NCI-H187 (cell line): ENCODE measurements around the gene PRSS1.

Experiments
- DNase-seq, 2 experiments: peaks; one replicate each; lab custom pipeline; 2025; lab: John Stamatoyannopoulos, UW

PRSS1 gene

DNA sequence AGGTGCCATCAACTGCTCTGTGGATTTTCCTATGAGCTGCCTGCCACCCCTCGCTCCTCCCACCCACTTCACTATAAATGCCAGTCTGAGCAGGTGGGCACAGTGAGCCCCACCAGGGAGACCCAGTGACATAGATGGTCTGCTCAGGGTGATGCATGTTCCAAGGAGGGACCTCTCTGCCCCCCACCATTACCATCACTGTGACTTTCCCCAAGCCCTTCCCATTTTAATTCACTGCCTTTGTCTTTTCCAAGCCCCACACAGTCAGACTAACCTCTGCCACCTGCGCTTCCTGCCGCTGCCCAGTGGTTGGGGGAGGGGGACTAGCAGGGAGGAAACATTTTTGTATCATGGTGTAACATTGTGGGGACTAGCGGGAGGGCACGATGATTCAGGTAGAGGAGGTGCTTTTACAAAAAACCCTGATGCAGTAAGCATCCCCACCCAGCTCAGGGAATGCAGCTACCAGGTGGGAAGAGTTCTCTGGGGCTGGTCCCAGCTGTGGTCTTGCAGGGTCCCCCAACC, 46.1 kb downstream of the PRSS1 start:
- no peak for DNase-seq

DNA sequence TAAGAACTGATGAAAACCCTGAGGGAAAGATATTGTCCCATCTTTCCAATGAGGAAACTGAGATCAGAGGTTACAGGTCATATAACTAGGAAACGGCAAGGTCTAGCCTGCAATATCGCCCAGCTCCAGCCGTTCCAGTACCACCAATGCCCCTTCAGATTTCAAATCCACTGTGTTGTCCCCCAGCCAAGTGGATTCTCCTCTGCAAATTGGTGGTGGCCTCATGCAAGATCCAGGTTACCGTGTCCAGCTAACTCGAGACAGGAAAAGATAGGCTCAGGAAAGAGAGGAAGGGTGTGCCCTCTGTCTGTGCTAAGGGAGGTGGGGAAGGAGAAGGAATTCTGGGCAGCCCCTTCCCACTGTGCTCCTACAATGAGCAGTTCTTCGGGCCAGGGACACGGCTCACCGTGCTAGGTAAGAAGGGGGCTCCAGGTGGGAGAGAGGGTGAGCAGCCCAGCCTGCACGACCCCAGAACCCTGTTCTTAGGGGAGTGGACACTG, 46.8 kb downstream of the PRSS1 start:
- DNase-seq, result no peak

DNA sequence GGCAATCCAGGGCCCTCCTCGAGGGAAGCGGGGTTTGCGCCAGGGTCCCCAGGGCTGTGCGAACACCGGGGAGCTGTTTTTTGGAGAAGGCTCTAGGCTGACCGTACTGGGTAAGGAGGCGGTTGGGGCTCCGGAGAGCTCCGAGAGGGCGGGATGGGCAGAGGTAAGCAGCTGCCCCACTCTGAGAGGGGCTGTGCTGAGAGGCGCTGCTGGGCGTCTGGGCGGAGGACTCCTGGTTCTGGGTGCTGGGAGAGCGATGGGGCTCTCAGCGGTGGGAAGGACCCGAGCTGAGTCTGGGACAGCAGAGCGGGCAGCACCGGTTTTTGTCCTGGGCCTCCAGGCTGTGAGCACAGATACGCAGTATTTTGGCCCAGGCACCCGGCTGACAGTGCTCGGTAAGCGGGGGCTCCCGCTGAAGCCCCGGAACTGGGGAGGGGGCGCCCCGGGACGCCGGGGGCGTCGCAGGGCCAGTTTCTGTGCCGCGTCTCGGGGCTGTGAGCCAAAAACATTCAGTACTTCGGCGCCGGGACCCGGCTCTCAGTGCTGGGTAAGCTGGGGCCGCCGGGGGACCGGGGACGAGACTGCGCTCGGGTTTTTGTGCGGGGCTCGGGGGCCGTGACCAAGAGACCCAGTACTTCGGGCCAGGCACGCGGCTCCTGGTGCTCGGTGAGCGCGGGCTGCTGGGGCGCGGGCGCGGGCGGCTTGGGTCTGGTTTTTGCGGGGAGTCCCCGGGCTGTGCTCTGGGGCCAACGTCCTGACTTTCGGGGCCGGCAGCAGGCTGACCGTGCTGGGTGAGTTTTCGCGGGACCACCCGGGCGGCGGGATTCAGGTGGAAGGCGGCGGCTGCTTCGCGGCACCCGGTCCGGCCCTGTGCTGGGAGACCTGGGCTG, 47.5 kb downstream of the PRSS1 start:
- no peak for DNase-seq

DNA sequence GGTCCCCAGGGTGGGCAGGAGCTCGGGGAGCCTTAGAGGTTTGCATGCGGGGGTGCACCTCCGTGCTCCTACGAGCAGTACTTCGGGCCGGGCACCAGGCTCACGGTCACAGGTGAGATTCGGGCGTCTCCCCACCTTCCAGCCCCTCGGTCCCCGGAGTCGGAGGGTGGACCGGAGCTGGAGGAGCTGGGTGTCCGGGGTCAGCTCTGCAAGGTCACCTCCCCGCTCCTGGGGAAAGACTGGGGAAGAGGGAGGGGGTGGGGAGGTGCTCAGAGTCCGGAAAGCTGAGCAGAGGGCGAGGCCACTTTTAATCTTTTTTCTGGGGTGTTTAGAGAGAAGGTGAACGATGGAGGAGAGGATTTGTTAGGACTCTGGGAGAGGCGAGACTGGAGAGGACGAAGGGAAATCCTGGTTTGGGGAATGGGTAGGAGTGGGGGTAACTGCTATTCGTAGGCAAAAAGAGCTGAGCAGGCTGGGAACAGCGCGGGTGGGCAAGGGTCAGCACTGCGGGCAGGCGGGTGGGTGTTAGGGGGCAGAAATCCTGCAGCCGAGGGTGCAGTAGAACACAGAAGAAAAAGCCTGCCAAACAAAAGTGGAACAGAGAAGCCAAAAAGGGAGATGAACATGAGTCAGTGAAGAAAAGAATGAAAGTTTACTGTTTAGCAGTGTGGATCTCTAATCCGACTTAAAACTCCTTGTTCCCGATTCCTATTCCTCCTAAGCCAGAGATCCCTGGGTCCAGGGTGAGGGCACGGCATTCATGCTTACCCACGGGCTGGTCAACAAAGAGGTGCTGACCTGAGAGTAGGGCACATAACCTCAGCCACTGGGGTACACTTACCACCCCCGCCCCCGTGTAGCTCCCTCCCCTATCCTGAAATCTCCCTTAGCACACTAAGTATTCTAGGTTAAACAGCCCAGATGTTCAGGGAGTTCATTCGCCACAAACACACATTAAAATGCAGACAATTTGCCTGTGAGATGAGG, 48.4 kb downstream of the PRSS1 start:
- no peak for DNase-seq

DNA sequence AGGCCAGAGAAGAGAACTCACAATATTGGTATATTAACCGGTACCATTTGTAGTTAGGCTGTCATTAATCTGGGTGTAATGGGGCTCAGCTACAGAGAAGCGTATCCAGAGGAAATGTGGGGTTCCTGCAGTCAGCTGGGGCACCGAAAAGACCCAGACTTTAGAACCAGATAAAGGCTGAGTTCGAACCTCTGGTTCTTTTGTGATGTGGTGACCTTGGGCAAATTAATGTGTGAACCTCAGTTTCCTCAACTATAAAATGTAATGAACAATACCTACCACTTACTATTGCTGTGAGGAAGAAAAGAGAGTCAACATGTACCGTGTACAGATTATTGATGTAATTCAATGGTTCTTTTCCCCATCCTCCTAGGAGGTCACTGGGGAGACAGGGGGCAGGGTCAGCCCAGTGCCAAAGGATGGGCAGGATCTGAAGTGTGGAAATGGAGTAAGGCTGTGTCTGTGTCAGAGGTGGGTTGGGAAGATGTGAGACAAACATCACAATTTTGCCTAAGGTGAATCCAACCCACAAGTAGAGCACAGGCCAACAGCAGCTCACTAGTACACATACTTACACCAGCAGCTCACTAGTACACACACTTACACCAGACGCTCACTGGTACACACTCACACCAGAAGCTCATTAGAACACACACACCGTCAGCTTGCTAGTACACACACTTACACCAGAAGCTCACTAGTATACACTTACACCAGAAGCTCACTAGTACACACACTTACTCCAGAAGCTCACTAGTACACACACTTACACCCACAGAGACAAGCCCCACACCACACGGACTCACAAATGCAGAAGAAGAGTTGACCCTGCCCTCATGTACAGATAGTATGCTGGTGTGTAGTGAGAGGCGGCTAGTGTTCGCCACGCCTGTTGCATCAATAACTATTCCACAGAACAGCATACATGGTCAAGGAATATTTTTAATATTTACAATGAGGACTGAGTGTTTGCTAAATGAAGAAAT, 49.5 kb downstream of the PRSS1 start:
- DNase-seq, result no peak

DNA sequence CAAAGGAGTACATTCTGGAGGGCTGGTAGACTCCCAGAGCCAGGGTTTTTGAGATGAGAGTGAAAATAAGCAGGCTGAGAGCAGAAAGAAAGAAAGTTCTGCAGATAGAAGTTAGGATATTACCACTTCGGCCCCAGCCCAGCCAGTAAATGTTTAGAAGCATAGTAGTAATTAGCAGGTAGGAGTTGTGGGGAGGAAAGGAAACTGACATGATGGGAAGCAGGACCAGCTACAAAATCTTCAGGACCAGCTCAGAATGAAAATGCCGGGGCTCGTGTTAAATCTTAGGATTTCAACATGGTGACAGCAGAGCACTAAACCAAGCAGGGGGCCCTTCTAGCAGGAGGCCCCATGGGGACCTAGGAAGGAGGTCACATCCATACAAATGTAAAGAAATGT, 50.2 kb downstream of the PRSS1 start:
- DNase-seq, result no peak

DNA sequence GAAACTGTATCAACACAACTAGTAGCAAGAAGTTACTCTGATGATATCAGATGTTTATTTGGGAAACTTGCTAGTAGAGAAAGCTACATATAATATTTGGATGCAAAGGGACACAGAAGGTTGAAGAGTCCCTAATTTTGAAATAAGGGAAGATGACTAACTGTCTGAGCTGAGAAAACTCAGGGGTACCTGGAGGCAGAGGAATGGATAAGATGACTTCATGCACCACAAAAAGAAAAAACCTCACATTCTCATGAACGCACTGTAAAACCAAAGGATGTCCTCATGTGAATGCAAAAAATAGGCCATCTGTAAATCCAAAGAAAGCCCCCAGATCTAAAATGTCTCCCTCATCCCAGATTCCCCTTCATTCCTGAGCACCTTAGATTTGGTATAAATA, 50.8 kb downstream of the PRSS1 start:
- DNase-seq, result no peak

DNA sequence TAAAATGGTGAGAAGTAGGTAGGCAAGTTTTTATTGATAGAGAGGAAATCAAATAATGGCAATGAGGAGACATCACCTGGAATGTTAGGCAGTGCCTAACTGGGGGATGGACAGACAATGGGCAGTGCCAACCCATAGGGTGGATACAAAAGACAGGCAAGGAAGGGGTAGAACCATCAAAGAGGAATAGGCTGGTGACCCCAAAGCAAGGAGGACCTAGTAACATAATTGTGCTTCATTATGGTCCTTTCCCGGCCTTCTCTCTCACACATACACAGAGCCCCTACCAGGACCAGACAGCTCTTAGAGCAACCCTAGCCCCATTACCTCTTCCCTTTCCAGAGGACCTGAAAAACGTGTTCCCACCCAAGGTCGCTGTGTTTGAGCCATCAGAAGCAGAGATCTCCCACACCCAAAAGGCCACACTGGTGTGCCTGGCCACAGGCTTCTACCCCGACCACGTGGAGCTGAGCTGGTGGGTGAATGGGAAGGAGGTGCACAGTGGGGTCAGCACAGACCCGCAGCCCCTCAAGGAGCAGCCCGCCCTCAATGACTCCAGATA, 51.5 kb downstream of the PRSS1 start:
- no peak for DNase-seq

DNA sequence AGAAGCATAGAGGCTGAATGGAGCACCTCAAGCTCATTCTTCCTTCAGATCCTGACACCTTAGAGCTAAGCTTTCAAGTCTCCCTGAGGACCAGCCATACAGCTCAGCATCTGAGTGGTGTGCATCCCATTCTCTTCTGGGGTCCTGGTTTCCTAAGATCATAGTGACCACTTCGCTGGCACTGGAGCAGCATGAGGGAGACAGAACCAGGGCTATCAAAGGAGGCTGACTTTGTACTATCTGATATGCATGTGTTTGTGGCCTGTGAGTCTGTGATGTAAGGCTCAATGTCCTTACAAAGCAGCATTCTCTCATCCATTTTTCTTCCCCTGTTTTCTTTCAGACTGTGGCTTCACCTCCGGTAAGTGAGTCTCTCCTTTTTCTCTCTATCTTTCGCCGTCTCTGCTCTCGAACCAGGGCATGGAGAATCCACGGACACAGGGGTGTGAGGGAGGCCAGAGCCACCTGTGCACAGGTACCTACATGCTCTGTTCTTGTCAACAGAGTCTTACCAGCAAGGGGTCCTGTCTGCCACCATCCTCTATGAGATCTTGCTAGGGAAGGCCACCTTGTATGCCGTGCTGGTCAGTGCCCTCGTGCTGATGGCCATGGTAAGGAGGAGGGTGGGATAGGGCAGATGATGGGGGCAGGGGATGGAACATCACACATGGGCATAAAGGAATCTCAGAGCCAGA, 52.5 kb downstream of the PRSS1 start:
- no peak for DNase-seq

DNA sequence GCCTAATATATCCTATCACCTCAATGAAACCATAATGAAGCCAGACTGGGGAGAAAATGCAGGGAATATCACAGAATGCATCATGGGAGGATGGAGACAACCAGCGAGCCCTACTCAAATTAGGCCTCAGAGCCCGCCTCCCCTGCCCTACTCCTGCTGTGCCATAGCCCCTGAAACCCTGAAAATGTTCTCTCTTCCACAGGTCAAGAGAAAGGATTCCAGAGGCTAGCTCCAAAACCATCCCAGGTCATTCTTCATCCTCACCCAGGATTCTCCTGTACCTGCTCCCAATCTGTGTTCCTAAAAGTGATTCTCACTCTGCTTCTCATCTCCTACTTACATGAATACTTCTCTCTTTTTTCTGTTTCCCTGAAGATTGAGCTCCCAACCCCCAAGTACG, 53.0 kb downstream of the PRSS1 start:
- DNase-seq, result no peak
